ENCODE results near the gene PTPN5. TPM values are rescaled to one million over a fixed set of nuclear protein-coding genes. Genes with fewer than 3 reads are reported as not detected.

PTPN5 gene
- total RNA-seq, 4 donors from 2014 or later: 0.15 to 0.51 (median 0.39) TPM

DNA sequence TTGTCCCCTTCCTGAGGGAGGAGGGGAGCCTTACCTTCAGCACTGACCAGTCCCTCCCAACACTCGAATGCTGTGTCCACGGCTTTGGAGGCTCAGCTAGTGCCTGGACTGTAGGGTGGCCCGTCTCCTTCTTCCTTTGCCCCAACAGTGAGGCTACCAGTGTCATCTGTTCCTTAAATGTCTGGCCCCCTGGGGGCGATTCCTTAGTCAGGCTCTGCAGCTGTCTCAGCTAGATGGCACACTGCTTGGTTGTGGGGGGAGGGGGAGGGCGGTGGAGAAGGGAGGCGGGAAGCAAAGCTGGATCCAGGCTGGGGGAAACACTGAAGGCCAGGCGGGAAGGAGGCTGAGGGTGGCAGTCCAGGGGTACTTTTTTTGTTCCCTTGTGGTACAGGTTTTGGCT is 65.6 kb downstream of the PTPN5 start, which contains the start of gene IGSF22:
IGSF22 (minus strand) TSS at position 149 of the 400 bp plus-strand sequence. CDS start 1,952 bp downstream, outside the sequence.
- Histone ChIP-seq H3K27me3 (no peaks in the 10 kb centered on the region), H3K27ac (no peak within 1 kb of the TSS), H3K36me3 (no peaks in the 10 kb centered on the region), H3K9me3 (no peaks in the 10 kb centered on the region), H3K4me3 (no peak within 1 kb of the TSS), H3K4me1 (peaks cover 0 to 7% of the 10 kb centered on the region in 2 donors)
- DNase-seq (no peak), ATAC-seq (no peak)
- in situ Hi-C loops (cut with MboI; ENCODE audit: low sequenced_read_pairs in 4 of 4): loop anchor here in 2 of 4 donors (25.0 kb wide), 1 partner anchor 614 kb away; the partner anchor contains the start of gene SAAL1 (in 2 of the 2)
- no peak for TF ChIP-seq POLR2A (IDR thresholded peaks at IDR 0.05)
- TF ChIP-seq, protein P1, sequence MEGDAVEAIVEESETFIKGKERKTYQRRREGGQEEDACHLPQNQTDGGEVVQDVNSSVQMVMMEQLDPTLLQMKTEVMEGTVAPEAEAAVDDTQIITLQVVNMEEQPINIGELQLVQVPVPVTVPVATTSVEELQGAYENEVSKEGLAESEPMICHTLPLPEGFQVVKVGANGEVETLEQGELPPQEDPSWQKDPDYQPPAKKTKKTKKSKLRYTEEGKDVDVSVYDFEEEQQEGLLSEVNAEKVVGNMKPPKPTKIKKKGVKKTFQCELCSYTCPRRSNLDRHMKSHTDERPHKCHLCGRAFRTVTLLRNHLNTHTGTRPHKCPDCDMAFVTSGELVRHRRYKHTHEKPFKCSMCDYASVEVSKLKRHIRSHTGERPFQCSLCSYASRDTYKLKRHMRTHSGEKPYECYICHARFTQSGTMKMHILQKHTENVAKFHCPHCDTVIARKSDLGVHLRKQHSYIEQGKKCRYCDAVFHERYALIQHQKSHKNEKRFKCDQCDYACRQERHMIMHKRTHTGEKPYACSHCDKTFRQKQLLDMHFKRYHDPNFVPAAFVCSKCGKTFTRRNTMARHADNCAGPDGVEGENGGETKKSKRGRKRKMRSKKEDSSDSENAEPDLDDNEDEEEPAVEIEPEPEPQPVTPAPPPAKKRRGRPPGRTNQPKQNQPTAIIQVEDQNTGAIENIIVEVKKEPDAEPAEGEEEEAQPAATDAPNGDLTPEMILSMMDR (IDR thresholded peaks at IDR 0.05 in 4 of 5, conservative IDR thresholded peaks at IDR 0.05 in 1 of 5): no peak
- intact Hi-C loops (cut with DNase I; ENCODE audit: low total_unique reads): no loop called here

DNA sequence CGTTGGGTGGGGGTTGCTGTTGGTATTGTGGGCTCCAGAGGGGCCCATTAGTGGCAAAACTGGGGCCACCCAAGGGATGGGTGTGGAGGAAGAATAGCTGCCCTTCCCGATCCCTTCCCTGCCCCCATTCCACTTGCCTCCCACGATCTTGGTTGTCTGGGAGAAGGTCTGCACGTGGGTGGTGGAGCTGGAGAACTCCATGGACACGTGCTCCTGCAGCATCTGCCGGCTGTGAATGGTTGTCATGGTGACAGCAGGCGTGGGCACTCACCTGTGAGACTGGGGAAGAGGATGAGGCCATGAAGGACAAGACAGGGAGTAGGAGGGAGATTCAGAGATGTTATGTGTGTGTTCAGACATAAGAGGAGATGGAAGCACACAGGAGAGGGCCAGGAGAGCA is 67.6 kb downstream of the PTPN5 start:
- Histone ChIP-seq H3K27me3 (no peaks in the 10 kb centered on the region), H3K4me3 (no peak overlapping the region), H3K27ac (no peak overlapping the region), H3K9me3 (no peaks in the 10 kb centered on the region), H3K36me3 (no peaks in the 10 kb centered on the region), H3K4me1 (peaks cover 0 to 7% of the 10 kb centered on the region in 2 donors)
- intact Hi-C loops (cut with DNase I; ENCODE audit: low total_unique reads) (loop anchor here (5.0 kb wide), 2 partner anchors 92 to 137 kb away; partner anchors contain the start of genes SPTY2D1 and UEVLD), in situ Hi-C loops (cut with MboI; ENCODE audit: low sequenced_read_pairs in 4 of 4) (no loop called here)
- DNase-seq: no peak
- ATAC-seq: no peak
- no peak for TF ChIP-seq POLR2A (IDR thresholded peaks at IDR 0.05)
- TF ChIP-seq, protein P1 (IDR thresholded peaks at IDR 0.05 in 4 of 5, conservative IDR thresholded peaks at IDR 0.05 in 1 of 5): no peak

DNA sequence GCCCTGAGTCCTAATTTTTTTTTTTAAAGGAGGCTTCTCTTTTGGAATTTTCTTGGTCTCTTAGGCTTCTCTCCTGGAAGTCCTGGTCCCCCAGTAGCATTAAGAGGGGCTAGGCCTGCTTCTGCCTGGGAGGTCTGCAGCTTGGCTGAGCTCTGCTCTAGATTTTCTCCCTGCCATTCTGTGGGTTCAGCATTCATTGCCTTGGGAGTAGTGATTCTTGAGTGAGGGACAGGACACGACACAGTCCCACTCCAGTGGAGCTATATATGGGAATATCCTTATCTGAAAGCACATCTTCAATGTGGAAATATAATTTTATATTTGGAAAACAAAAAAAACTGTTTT is 69.3 kb downstream of the PTPN5 start:
- H3K27ac ChIP-seq: no peak overlapping the region
- TF ChIP-seq, protein P1 (IDR thresholded peaks at IDR 0.05 in 4 of 5, conservative IDR thresholded peaks at IDR 0.05 in 1 of 5): peak in 1 of 5 experiments; percentile 9
- TF ChIP-seq POLR2A (IDR thresholded peaks at IDR 0.05): no peak
- H3K4me3 ChIP-seq: peak overlapping the region in 2 of 4 donors; percentile 66 to 74
- no peaks in the 10 kb centered on the region for H3K27me3 ChIP-seq
- H3K4me1 ChIP-seq: peaks cover 0 to 7% of the 10 kb centered on the region in 2 donors
- no peak for ATAC-seq
- H3K36me3 ChIP-seq: no peaks in the 10 kb centered on the region
- no peak for DNase-seq
- in situ Hi-C loops (cut with MboI; ENCODE audit: low sequenced_read_pairs in 4 of 4) (no loop called here), intact Hi-C loops (cut with DNase I; ENCODE audit: low total_unique reads) (loop anchor here (5.0 kb wide), 2 partner anchors 90 to 135 kb away; partner anchors contain the start of genes SPTY2D1 and UEVLD)
- H3K9me3 ChIP-seq: no peaks in the 10 kb centered on the region

DNA sequence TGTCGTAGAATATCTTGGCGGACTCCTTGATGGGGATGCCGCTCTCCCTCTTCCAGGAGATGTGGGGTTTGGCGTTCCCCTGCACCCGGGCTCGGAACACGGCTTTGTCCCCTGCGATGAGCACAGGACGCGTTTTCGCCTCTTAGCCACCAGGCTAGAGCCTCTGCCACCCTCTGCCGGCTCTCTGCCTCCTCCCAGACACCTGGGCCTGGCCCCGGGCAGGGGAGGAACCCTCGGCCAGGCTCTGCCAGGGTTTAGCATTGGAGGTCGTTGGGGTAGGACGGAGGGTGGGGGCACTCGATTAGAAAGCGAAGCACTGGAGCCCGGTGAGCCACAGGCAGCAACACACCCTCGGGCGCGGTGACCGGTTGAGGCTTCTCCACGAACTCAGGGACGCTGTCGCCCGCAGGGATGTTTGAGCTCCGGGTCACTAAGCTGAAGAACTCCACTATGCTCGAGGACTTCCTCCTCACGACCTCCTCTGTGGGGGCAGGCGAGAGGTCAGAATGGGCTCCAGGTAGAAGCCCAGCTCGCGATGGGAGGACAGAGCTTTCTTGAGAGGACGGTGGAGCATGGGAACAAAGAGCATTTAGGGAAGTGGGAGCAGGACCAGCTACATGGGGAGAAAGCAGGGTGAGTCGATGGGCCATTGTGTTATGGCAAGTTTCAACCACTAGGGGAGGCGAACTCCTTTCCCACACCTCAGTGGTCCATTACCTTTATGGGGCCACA is 69.9 kb downstream of the PTPN5 start:
- intact Hi-C loops (cut with DNase I; ENCODE audit: low total_unique reads): loop anchor here (2.0 to 5.0 kb wide), 3 partner anchors 23 to 134 kb away; partner anchors contain the start of genes SPTY2D1, TMEM86A and UEVLD
- DNase-seq (no peak), ATAC-seq (peak; percentile 66 to 72)
- no peaks in the 10 kb centered on the region for H3K27me3 ChIP-seq
- peak overlapping the region; percentile 42 to 73 (median 55) for H3K27ac ChIP-seq
- peaks cover 0 to 7% of the 10 kb centered on the region in 2 donors for H3K4me1 ChIP-seq
- no peaks in the 10 kb centered on the region for H3K36me3 ChIP-seq
- TF ChIP-seq POLR2A (IDR thresholded peaks at IDR 0.05): no peak
- TF ChIP-seq, protein P1 (IDR thresholded peaks at IDR 0.05 in 4 of 5, conservative IDR thresholded peaks at IDR 0.05 in 1 of 5): peak; percentile 41 to 81 (median 64)
- no peaks in the 10 kb centered on the region for H3K9me3 ChIP-seq
- in situ Hi-C loops (cut with MboI; ENCODE audit: low sequenced_read_pairs in 4 of 4): no loop called here
- H3K4me3 ChIP-seq: peak overlapping the region; percentile 59 to 74 (median 65)
